Activated CD4-positive, CD25-positive, alpha-beta regulatory T cell (primary cell): ENCODE data around the gene ZNF469.
"Not testable (repeated sequence)": the region's sequence is repeated elsewhere in the genome, so short reads cannot be mapped to it uniquely, and the experiment has no call there.

Experiments used
- DNase-seq, 4 experiments: peaks; one replicate each; lab custom pipeline; 2025; lab: John Stamatoyannopoulos, UW

Gene ZNF469

GRCh38 chr16:88358023-88358420 is 24.7 kb upstream of the ZNF469 start:
- no peak for DNase-seq

DNA sequence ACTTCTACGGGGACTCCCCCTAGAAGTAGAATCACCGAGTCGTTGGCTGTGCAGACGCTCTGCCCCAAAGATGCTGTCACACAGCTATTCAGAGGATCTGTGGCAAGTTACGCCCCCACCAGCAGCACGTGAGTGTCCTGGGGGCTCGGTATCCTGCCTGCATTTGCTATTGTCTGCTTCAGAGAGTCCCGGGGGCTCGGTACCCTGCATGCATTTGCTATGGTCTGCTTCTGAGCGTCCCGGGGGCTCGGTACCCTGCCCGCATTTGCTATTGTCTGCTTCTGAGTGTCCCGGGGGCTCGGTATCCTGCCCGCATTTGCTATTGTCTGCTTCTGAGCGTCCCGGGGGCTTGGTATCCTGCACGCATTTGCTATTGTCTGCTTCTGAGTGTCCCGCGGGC is 23.8 kb upstream of the ZNF469 start:
- no peak for DNase-seq

- DNase-seq = not testable (repeated sequence)
These were observed 22.4 kb upstream of the ZNF469 start for GRCh38 chr16:88360401-88360800.

GRCh38 chr16:88360999-88361398 is 21.8 kb upstream of the ZNF469 start:
- no peak for DNase-seq

DNA sequence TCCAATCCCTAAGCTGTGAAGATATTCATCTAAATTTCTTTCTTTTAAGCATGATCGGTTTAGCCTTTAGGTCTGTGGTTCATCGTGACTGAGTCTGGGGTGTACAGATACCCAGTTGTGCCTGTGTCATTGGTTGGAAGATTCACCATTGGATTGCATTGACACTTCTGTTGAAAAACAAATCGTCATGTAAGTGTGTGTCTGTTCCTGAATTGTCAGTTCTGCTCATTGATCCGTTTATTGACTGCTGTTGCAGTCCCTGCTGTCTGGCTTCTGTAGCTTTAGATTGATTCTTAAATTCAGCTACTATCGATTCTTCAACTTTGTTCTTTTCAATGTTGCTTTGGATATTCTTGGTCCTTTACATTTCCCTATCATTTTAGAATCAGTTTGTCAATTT is 21.0 kb upstream of the ZNF469 start:
- no peak for DNase-seq

DNA sequence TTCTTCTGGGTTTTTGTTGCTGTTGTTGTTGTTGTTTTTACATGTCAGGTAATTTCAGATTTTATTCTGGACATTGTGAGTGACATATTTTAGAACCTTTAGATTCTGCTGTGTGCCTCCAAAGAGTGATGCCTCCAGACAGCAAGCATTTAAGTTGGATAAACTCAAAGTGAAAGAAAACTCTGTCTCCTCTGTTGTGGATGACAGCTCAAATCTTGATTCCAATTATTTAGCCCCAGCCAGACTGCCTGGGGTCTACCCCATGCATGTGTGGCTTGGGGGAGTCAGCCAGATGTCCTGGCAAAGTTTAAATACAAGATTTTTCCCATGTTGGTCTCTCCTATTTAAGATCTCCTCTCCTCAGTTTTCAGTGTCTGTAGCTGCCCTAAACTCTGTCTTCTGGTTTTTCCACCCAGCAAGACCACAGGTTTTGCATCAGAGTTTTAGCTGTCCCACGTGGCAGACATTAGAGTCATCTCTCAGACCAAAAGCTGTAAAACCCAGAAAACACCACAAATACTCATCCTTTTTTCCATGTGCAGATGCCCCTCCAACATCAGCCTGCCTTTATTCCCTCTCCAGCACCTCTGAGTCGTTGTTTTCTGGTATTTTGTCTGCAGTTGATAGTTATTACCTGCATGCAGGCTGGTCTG is 19.4 kb upstream of the ZNF469 start:
- DNase-seq = no peak

- no peak for DNase-seq
These were observed 17.4 kb upstream of the ZNF469 start for GRCh38 chr16:88365244-88365865.

DNA sequence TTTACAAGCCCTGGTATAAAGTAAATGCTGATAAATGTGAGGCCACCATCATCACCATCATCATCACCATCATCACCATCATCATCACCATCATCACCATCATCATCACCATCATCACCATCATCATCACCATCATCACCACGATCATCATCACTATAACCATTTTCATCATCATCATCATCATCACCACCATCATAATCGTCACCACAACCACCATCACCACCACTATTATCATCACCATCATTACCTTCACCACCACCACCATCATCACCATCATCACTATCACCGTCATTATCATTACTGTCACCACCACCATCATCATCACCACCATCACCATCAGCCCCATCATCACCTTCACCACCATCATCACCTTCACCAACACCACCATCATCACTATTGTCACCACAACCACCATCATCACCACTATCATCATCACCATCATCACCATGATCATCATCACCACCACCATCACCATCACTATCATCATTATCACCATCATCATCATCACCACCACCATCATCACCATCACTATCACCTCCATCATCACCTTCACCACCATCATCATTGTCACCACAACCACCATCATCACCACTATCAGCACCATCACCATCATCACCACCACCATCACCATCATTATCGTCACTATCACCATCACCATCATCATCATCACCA is 16.6 kb upstream of the ZNF469 start:
- no peak for DNase-seq

DNA sequence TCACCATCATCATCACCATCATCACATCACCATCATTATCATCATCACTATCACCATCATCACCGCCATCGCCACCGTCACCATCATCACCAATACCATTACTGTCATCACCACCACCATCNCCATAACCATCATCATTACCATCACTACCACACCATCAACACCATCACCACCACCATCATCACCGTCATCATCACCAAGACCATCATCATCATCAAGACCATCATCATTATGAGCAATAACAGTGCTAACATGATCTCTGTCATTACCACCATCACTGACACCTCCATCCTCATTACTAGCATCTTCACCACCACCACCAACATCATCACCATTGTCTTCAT is 16.1 kb upstream of the ZNF469 start:
- DNase-seq = no peak

GRCh38 chr16:88367560-88367959 is 15.2 kb upstream of the ZNF469 start:
- DNase-seq = no peak

DNA sequence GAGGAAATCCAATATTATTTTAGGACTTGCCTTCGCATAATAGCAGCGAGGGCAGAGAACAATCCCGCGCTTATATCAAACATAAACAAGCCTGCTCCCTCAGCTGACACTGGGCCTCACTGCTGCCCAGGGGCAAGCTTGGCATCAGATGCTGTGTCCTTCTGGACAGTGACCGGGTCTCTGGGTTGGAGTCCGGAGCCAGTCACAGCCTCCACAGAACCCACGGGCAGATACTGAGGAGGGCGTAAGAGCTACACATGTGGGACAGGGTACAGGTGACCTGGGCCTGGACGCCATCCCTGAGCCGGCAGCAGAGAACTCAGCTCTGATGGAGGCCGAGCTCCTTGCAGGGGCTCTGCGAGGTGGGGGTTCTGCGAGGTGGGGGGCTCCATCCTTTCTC is 14.7 kb upstream of the ZNF469 start:
- DNase-seq = no peak

- DNase-seq = no peak
These were observed 13.8 kb upstream of the ZNF469 start for GRCh38 chr16:88368994-88369393.

DNA sequence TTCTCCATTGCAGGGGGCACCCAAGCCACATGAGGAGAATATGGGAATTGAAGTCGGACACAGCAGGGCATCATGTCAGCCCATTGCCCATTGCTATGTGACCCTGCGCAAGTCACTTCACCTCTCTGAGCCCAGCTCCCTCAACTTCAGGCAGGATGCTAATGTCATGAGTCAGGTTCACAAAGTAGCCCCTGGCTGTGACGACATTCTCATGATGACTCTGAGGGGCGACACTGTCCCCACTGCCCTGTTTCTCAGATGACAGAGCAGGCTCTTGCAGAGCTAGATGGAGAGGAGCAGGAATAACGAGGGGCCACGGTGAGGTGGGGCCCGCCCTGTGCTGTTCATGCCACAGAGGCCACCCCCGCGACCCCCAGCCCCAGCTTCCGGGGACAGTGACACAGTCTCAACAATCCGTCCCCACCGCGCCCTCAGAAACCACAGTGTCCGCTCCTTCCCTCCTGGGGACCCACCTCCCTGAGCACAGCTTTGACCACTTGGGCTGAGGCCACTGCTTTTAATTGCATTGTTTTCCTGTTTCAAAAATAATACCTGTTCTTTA is 13.2 kb upstream of the ZNF469 start:
- DNase-seq = no peak

- DNase-seq = no peak
These were observed 12.4 kb upstream of the ZNF469 start for GRCh38 chr16:88370365-88370764.

GRCh38 chr16:88372522-88372921 is 10.2 kb upstream of the ZNF469 start:
- DNase-seq = no peak

DNA sequence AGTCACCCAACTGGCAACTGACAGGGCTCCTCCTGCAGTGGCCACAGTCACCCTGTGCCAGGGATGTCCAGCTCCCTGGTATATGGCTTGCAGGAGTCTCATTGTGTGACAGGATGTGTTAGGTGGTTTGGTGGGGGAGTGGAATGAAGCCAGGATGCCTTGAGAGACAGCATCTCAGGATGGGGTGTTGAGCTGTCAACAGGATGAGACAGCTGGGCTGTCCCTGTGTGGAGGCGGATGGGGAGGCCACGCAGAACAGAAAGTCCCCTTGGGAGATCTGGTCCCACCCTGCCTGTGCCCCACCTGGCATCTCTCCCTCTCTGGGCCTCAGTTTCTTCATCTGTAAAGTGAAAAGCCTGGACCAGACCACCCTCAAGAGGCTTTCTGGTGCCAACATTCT is 9.5 kb upstream of the ZNF469 start:
- DNase-seq = no peak

- no peak for DNase-seq
These were observed 8.7 kb upstream of the ZNF469 start for GRCh38 chr16:88373927-88374492.

DNA sequence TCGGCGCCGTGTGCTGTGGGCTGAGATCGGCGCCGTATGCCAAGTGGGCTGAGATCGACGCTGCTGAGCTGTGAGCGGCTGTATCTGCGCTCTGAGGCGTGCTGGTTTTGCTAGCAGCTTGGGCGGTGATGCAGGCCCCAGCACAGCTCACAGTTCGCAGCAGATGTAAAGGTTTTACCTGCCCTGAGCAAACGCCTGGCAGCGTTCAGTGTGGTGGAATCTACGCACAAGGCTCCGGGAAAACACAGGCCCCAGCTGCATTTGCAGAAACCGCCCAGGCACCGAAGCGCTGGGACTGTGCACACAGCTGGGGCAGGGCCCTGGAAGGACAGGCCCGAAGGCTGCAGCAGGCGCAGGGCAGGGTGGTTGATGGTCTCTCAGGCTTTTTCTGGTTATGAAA is 8.0 kb upstream of the ZNF469 start:
- no peak for DNase-seq

GRCh38 chr16:88375236-88375975 is 7.4 kb upstream of the ZNF469 start:
- no peak for DNase-seq

DNA sequence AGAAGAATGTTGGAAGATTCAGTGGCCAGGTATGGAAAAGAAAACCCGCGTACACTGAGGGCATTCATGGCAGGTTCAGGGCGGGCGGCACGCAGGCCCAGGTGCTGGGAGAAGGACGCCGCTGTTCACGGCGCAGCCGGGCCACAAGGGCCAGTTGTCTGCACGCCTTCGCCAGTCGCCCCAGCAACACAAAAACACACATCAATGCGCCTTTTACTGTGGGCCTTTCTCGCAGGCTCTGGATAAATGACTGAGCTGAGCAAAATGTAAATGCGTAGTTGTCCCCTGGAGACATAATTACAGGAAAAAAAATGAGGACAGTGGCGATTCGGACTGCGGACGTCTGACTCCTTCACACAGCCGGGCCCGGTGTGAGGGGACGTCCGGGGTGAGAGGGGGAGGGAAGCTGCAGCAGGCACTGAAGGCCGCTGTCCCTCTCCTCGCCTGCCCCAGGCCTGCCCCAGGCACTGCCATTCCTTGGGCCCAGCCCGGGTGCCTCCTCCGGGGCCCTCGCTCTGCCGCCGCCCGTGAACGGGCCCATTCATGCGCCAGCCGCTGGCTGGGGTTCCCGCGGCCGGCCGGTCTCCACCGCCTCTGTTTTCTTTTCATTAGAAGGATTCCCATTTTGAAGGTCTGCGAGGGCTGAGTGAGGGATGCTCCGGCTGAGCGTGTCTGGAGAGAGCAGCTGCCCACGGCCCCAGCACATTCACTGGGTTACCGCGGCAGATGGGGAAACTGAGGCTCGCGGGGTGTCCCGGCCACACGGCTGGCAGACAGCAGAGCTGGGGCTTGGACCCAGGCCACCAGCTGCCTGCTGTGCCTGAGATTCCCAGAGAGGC is 6.5 kb upstream of the ZNF469 start:
- DNase-seq = no peak
